Endothelial cell of umbilical vein (primary cell): Measurements from ENCODE around the gene MLIP. TPM values are rescaled to one million over a fixed set of nuclear protein-coding genes. Genes with fewer than 3 reads are reported as not detected.

ENCODE experiments used
- BruUV-seq: library from RNA; stranded (reverse); fragments of 400-500 nt; replicated peaks from 2 replicates; lab custom pipeline; 2021; lab: Mats Ljungman, UMichigan
- CTCF ChIA-PET: fragments of 300-600, 350-600 bp; sonication (Branson Sonifier 250); formaldehyde crosslinking; loops from one replicate; lab custom pipeline; 2021; ENCODE audit warnings: antibody characterized with exemption, inconsistent platforms; lab: Charles Lee
- POLR2A ChIA-PET: fragments of 300-600, 350-600 bp; sonication (Branson Sonifier 250); formaldehyde crosslinking; loops from one replicate; lab custom pipeline; 2021; ENCODE audit warnings: antibody characterized with exemption, inconsistent platforms; lab: Charles Lee
- DNase-seq: peaks from one replicate; pipeline ENCODE4 v3.0.0-alpha.2; 2011; ENCODE audit warnings: low read depth, low spot score
- FAIRE-seq: peaks from 2 replicates; lab custom pipeline; 2011; peaks lifted over from hg19 to GRCh38; lab: Jason Lieb, UNC
- H2AFZ ChIP-seq: 2 replicates; pipeline ENCODE4 v1.6.0; 2012; ENCODE audit warnings: low read depth, low read length, control low read depth, inconsistent platforms
- H3K27ac ChIP-seq: 2 replicates; pipeline ENCODE4 v1.5.1; 2011; ENCODE audit warnings: low read depth, mild to moderate bottlenecking, control low read depth, low read length, moderate library complexity; ENCODE audit not compliant: insufficient read depth
- H3K27me3 ChIP-seq, 2 experiments: 2 replicates each; pipeline versions ENCODE4 v1.6.0 to v1.6.1; 2011; ENCODE audit warnings: low read length in 2 of 2, mixed read lengths in 1 of 2; ENCODE audit not compliant: control insufficient read depth in 2 of 2, insufficient read depth in 2 of 2
- H3K36me3 ChIP-seq, 2 experiments: 2 replicates in 1 of 2; 3 replicates in 1 of 2; pipeline ENCODE4 v1.5.1; 2011; ENCODE audit warnings: low read length in 2 of 2, mild to moderate bottlenecking in 1 of 2, moderate library complexity in 1 of 2; ENCODE audit not compliant: control insufficient read depth in 2 of 2, insufficient read depth in 2 of 2; ENCODE audit errors: extremely low read depth in 1 of 2
- H3K4me1 ChIP-seq: 3 replicates; pipeline ENCODE4 v1.5.1; 2011; ENCODE audit warnings: mild to moderate bottlenecking, low read length; ENCODE audit not compliant: control insufficient read depth, insufficient read depth; ENCODE audit errors: extremely low read depth
- H3K4me2 ChIP-seq: 2 replicates; pipeline ENCODE4 v1.6.1; 2011; ENCODE audit warnings: low read length, control low read depth, mixed read lengths; ENCODE audit not compliant: insufficient read depth
- H3K4me3 ChIP-seq, 3 experiments: fragments of 200-600 bp in 1 of 3; sonication (generic), shearing (Covaris generic) in 1 of 3; replicated peaks in 1 of 3; 2 replicates each; pipeline ENCODE4 v1.5.1; 2011 to 2016; ENCODE audit warnings: control low read depth in 3 of 3, low read length in 3 of 3, mild to moderate bottlenecking in 2 of 3, inconsistent platforms in 1 of 3, low read depth in 1 of 3, moderate library complexity in 1 of 3; ENCODE audit not compliant: insufficient read depth in 1 of 3
- H3K79me2 ChIP-seq: 2 replicates; pipeline ENCODE4 v1.6.0; 2012; ENCODE audit warnings: low read length, inconsistent platforms; ENCODE audit not compliant: control insufficient read depth, insufficient read depth
- H3K9ac ChIP-seq: replicated peaks from 2 replicates; pipeline ENCODE3; 2011; ENCODE audit warnings: low read length, control low read depth; ENCODE audit not compliant: insufficient read depth; ENCODE audit errors: extremely low read depth
- H3K9me1 ChIP-seq: replicated peaks from 3 replicates; pipeline ENCODE4 v1.6.0; 2011; ENCODE audit warnings: mild to moderate bottlenecking, low read length; ENCODE audit not compliant: control insufficient read depth, insufficient read depth; ENCODE audit errors: extremely low read depth
- H3K9me3 ChIP-seq: replicated peaks from 2 replicates; pipeline ENCODE4 v1.5.1; 2012; ENCODE audit warnings: low read length, inconsistent platforms; ENCODE audit not compliant: control insufficient read depth, insufficient read depth
- H4K20me1 ChIP-seq: replicated peaks from 2 replicates; pipeline ENCODE3; 2011; ENCODE audit warnings: mild to moderate bottlenecking, low read length; ENCODE audit not compliant: control insufficient read depth, insufficient read depth; ENCODE audit errors: extremely low read depth
- EZH2 ChIP-seq: IDR thresholded peaks from 2 replicates; pipeline ENCODE4 v1.6.1; 2012; ENCODE audit warnings: borderline replicate concordance, low read depth, mild to moderate bottlenecking, moderate library complexity, low read length, inconsistent platforms; ENCODE audit not compliant: severe bottlenecking
- FOS ChIP-seq: IDR thresholded peaks from 2 replicates; pipeline ENCODE4 v1.6.1; 2011; ENCODE audit warnings: mild to moderate bottlenecking, low read length, moderate library complexity, borderline replicate concordance; ENCODE audit not compliant: insufficient read depth
- GATA2 ChIP-seq: IDR thresholded peaks from 2 replicates; pipeline ENCODE4 v1.7.0; 2011; ENCODE audit warnings: low read depth, mild to moderate bottlenecking, moderate library complexity, mixed read lengths, low read length; ENCODE audit not compliant: insufficient read length, insufficient read depth
- JUN ChIP-seq: IDR thresholded peaks from 2 replicates; pipeline ENCODE4 v1.6.1; 2011; ENCODE audit warnings: borderline replicate concordance, low read depth; ENCODE audit not compliant: insufficient read length, insufficient read depth
- MAX ChIP-seq: IDR thresholded peaks from 2 replicates; pipeline ENCODE4 v1.6.1; 2011; ENCODE audit not compliant: insufficient read depth, insufficient read length
- MYC ChIP-seq: IDR thresholded peaks from one replicate; pipeline ENCODE4 v1.6.1; 2011; ENCODE audit warnings: mild to moderate bottlenecking, low read depth, low read length
- POLR2A ChIP-seq: IDR thresholded peaks from 2 replicates; pipeline ENCODE4 v1.6.1; 2012; ENCODE audit warnings: low read depth, mild to moderate bottlenecking, control low read depth, low read length
- POLR2AphosphoS5 ChIP-seq: IDR thresholded peaks from 2 replicates; pipeline ENCODE4 v1.6.1; 2012; ENCODE audit warnings: low read depth, mild to moderate bottlenecking, control low read depth, low read length, moderate library complexity; ENCODE audit not compliant: insufficient read depth
- dilution Hi-C: fragments of 300-500 bp; cut with MboI; formaldehyde crosslinking; loops from one replicate; pipeline ENCODE4 v1.15.0; 2019; ENCODE audit warnings: low sequenced_read_pairs; ENCODE audit not compliant: extremely low pct_ligation_motif_present
- intact Hi-C: fragments of 100-400 bp; cut with micrococcal nuclease; formaldehyde crosslinking; loops from one replicate; pipeline ENCODE4 v1.10.0; 2022
- polyA plus RNA-seq, 4 experiments: library from polyadenylated mRNA; depleted of rRNA in 3 of 4; stranded (reverse) in 3 of 4; unstranded in 1 of 4; fragments of >200 nt; gene quantifications; 2 replicates each; pipeline versions ENCODE4 v1.2.1 to v1.2.3, GENCODE V29; 2011 to 2012; ENCODE audit warnings: missing spikeins in 1 of 4
- total RNA-seq: library from RNA; stranded (reverse); gene quantifications from 2 replicates; pipeline ENCODE4 v1.2.3, GENCODE V29; 2021
- TF ChIP-seq, protein P1 (sequence below), 2 donors: IDR thresholded peaks; 1 replicate in 1 of 2; 2 replicates in 1 of 2; pipeline ENCODE4 v1.5.1; 2011; ENCODE audit warnings: low read length in 2 of 2, mild to moderate bottlenecking in 2 of 2, moderate library complexity in 2 of 2, control low read depth in 1 of 2, inconsistent platforms in 1 of 2, low read depth in 1 of 2; ENCODE audit not compliant: insufficient read depth in 1 of 2; ENCODE audit errors: extremely low read depth in 1 of 2

Gene MLIP
- total and polyA plus RNA-seq, 2 donors (not counting 3 experiments of a cell fraction or from before 2014, with no cell fraction given) = 4.1 to 11.6 TPM

DNA sequence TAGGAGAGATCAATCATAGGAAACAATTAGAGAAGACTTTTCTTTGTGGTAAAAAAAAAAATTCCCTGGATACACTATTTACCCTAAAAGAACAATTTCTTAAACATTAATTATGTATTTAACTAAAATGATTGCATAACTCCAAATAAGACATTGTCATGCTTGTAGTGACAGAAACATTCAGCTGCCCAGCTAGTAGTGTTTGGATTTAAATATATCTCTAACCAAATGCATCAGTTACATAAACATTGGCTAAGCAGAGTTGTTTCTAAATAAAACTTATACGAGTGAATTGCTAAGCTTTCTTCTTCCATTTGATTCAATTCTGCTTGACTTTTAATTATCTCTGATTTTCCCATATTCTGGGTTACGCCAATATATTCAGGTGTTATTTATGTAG is 23.7 kb downstream of the MLIP start:
- no peak overlapping the region for H3K4me2 ChIP-seq
- H3K27ac ChIP-seq = no peak overlapping the region
- TF ChIP-seq FOS (no peak), MYC (no peak)
- DNase-seq (no peak), FAIRE-seq (no peak)
- H3K79me2 ChIP-seq = no peaks in the 10 kb centered on the region
- intact Hi-C loops (no loop called here), dilution Hi-C loops (no loop called here)
- POLR2A ChIA-PET = no interaction called here
- H2AFZ ChIP-seq = no peak overlapping the region
- no peak overlapping the region for H3K4me3 ChIP-seq
- BruUV-seq = no TSS peak
- H3K36me3 ChIP-seq = no peaks in the 10 kb centered on the region
- no peak overlapping the region for H3K9ac ChIP-seq
- peaks cover 3% of the 10 kb centered on the region for H3K4me1 ChIP-seq
- no peaks in the 10 kb centered on the region for H3K9me1 ChIP-seq
- H3K27me3 ChIP-seq = no peaks in the 10 kb centered on the region
- H3K9me3 ChIP-seq = no peaks in the 10 kb centered on the region
- no peaks in the 10 kb centered on the region for H4K20me1 ChIP-seq
- CTCF ChIA-PET = no interaction called here

- TF ChIP-seq POLR2AphosphoS5 = no peak
- no peak for TF ChIP-seq JUN
- no peak for TF ChIP-seq FOS
- TF ChIP-seq MAX = no peak
- no peak for TF ChIP-seq POLR2A
- TF ChIP-seq, protein P1, sequence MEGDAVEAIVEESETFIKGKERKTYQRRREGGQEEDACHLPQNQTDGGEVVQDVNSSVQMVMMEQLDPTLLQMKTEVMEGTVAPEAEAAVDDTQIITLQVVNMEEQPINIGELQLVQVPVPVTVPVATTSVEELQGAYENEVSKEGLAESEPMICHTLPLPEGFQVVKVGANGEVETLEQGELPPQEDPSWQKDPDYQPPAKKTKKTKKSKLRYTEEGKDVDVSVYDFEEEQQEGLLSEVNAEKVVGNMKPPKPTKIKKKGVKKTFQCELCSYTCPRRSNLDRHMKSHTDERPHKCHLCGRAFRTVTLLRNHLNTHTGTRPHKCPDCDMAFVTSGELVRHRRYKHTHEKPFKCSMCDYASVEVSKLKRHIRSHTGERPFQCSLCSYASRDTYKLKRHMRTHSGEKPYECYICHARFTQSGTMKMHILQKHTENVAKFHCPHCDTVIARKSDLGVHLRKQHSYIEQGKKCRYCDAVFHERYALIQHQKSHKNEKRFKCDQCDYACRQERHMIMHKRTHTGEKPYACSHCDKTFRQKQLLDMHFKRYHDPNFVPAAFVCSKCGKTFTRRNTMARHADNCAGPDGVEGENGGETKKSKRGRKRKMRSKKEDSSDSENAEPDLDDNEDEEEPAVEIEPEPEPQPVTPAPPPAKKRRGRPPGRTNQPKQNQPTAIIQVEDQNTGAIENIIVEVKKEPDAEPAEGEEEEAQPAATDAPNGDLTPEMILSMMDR (IDR thresholded peaks at IDR 0.05; ENCODE audit: extremely low read depth in 1 of 2, insufficient read depth in 1 of 2, low read depth in 1 of 2, low read length in 2 of 2) = no peak
- TF ChIP-seq MYC = no peak
- TF ChIP-seq EZH2 = no peak
- no peak for TF ChIP-seq GATA2
- Histone ChIP-seq H3K4me1 (peaks cover 3% of the 10 kb centered on the region), H3K36me3 (no peaks in the 10 kb centered on the region), H2AFZ (peak overlapping the region; percentile 30), H4K20me1 (no peaks in the 10 kb centered on the region), H3K4me3 (peak overlapping the region in 1 of 3 experiments; percentile 6), H3K9ac (no peak overlapping the region), H3K4me2 (peak overlapping the region; percentile 73), H3K79me2 (no peaks in the 10 kb centered on the region), H3K27ac (no peak overlapping the region), H3K9me1 (no peaks in the 10 kb centered on the region), H3K27me3 (no peaks in the 10 kb centered on the region), H3K9me3 (no peaks in the 10 kb centered on the region)
- DNase-seq (peak; percentile 82), FAIRE-seq (peak; percentile 31)
- dilution Hi-C loops = no loop called here
- intact Hi-C loops = no loop called here
- CTCF ChIA-PET = interaction anchor here (0.9 to 1.2 kb wide), 4 partner anchors 9 to 150 kb away, joined by 3 to 6 read pairs (median 4); no protein-coding TSS in a partner anchor
- POLR2A ChIA-PET = no interaction called here
- no TSS peak for BruUV-seq
Observed at GRCh38 chr6:54135665-54136369, 24.6 kb downstream of the MLIP start.
